Esophagus muscularis mucosa (tissue), 4 donors: Measurements from ENCODE around the gene CAMTA1. TPM values are rescaled to one million over a fixed set of nuclear protein-coding genes. Genes with fewer than 3 reads are reported as not detected.

ENCODE experiments used
- DNase-seq: peaks from one replicate; pipeline ENCODE4 v3.0.0-alpha.2; 2017; ENCODE audit errors: extremely low spot score
- H3K27ac ChIP-seq, 4 donors: fragments of 200-600 bp; sonication (generic); replicated peaks in 1 of 4; 1 replicate in 3 of 4; 2 replicates in 1 of 4; pipeline ENCODE4 v1.5.1; 2016 to 2019; ENCODE audit warnings: mild to moderate bottlenecking in 1 of 4
- H3K27me3 ChIP-seq, 4 donors: fragments of 200-600 bp; sonication (generic); one replicate each; pipeline versions ENCODE4 v1.5.1 to v1.6.0; 2016 to 2019
- H3K36me3 ChIP-seq, 4 donors: fragments of 200-600 bp; sonication (generic); one replicate each; pipeline ENCODE4 v1.5.1; 2016 to 2019
- H3K4me1 ChIP-seq, 4 donors: fragments of 200-600 bp; sonication (generic); one replicate each; pipeline ENCODE4 v1.5.1; 2016 to 2019
- H3K4me3 ChIP-seq, 4 donors: fragments of 200-600 bp; sonication (generic); 1 replicate in 2 of 4; 2 replicates in 2 of 4; pipeline ENCODE4 v1.5.1; 2016 to 2019; ENCODE audit warnings: mild to moderate bottlenecking in 4 of 4, moderate library complexity in 1 of 4
- H3K9me3 ChIP-seq, 4 donors: fragments of 200-600 bp; sonication (generic); 1 replicate in 3 of 4; 2 replicates in 1 of 4; pipeline ENCODE4 v1.5.1; 2016 to 2019
- EP300 ChIP-seq: sonication (generic); formaldehyde crosslinking; IDR thresholded peaks from one replicate; pipeline ENCODE4 v1.6.1; 2017; ENCODE audit warnings: antibody characterized with exemption
- POLR2A ChIP-seq: fragments of 450-650 bp; IDR thresholded peaks from one replicate; pipeline ENCODE4 v1.6.1; 2017; ENCODE audit warnings: antibody characterized with exemption, moderate library complexity, mild to moderate bottlenecking, low read depth
- POLR2AphosphoS5 ChIP-seq, 2 donors: sonication (generic); formaldehyde crosslinking; IDR thresholded peaks; one replicate each; pipeline ENCODE4 v1.6.1; 2017; ENCODE audit warnings: antibody characterized with exemption in 2 of 2
- WGBS: methylation state at CpG from one replicate; pipeline ENCODE4 v1.1.5; 2018; 5-methylcytosine and 5-hydroxymethylcytosine counted together
- intact Hi-C: fragments of 100-400 bp; cut with DNase I; formaldehyde crosslinking; loops from one replicate; pipeline ENCODE4 v1.15.1; 2023
- total RNA-seq, 4 donors: library from RNA; depleted of rRNA; stranded (reverse); fragments of >200 nt; gene quantifications; one replicate each; pipeline versions ENCODE4 v1.1.0 to v1.2.1, GENCODE V29; 2016
- TF ChIP-seq, protein P1 (sequence below), 3 experiments: fragments of 200-600 bp in 2 of 3; fragments of 450-650 bp in 1 of 3; sonication (generic) in 2 of 3; IDR thresholded peaks; one replicate each; pipeline ENCODE4 v1.5.1; 2017 to 2019; ENCODE audit warnings: antibody characterized with exemption in 3 of 3, mild to moderate bottlenecking in 2 of 3, moderate library complexity in 1 of 3

The CAMTA1 gene
- total RNA-seq, 4 donors from 2014 or later: 109 to 226 (median 139) TPM

DNA sequence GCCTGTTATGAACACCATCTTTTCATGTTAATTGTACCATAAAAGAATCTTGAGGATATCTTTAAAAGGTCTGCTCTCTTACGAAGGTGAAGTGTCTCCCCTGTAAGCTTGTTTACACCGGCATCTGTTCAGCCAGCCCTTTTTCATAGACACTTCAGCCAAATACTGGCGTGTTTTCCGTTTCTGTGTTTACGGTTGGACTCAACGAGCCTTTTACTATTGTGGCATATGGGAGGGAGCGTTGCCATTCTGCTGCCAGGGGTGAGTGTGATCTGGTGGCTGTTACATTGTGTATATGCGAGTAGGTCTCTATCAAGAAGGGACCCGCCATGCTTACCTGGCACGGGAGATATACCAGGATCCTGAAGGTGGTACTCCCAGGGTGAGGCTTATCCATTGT lies 433.8 kb downstream of the CAMTA1 start:
- Histone ChIP-seq H3K9me3 (peaks cover 0 to 4% (median 0%) of the 10 kb centered on the region in 4 donors), H3K36me3 (no peaks in the 10 kb centered on the region), H3K4me3 (no peak overlapping the region), H3K27me3 (peaks cover 0 to 21% (median 0%) of the 10 kb centered on the region in 4 donors), H3K27ac (no peak overlapping the region), H3K4me1 (no peaks in the 10 kb centered on the region)
- intact Hi-C loops: loop anchor here (10.0 kb wide), 1 partner anchor 504 kb away; no protein-coding TSS in a partner anchor
- TF ChIP-seq, protein P1, sequence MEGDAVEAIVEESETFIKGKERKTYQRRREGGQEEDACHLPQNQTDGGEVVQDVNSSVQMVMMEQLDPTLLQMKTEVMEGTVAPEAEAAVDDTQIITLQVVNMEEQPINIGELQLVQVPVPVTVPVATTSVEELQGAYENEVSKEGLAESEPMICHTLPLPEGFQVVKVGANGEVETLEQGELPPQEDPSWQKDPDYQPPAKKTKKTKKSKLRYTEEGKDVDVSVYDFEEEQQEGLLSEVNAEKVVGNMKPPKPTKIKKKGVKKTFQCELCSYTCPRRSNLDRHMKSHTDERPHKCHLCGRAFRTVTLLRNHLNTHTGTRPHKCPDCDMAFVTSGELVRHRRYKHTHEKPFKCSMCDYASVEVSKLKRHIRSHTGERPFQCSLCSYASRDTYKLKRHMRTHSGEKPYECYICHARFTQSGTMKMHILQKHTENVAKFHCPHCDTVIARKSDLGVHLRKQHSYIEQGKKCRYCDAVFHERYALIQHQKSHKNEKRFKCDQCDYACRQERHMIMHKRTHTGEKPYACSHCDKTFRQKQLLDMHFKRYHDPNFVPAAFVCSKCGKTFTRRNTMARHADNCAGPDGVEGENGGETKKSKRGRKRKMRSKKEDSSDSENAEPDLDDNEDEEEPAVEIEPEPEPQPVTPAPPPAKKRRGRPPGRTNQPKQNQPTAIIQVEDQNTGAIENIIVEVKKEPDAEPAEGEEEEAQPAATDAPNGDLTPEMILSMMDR (IDR thresholded peaks at IDR 0.05): no peak
- TF ChIP-seq EP300 (no peak), POLR2AphosphoS5 (IDR thresholded peaks at IDR 0.05) (no peak), POLR2A (no peak)
- 79% methylated on average over 9 of the region's 10 CpGs for WGBS
- no peak for DNase-seq

DNA sequence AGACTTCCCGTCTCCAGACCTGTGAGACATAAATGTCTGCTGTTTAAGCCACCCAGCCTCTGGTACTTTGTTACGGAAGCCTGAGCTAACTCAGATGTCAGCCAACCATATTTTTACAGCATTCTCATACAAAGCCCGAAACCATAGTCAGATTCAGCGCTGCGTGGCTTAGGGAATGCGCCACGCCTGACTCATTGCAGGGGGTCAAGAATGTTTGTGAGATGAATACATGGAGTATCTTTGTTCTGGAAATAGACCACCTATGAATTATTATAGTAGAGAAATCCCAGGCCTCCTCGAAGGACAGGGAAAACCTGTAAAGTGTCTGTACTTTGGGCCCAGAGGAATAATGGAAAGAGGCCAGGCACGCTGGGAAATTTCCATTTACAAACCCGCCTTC lies 434.8 kb downstream of the CAMTA1 start:
- TF ChIP-seq POLR2A: no peak
- TF ChIP-seq EP300: no peak
- TF ChIP-seq POLR2AphosphoS5 (IDR thresholded peaks at IDR 0.05): no peak
- TF ChIP-seq, protein P1 (IDR thresholded peaks at IDR 0.05): no peak
- H3K36me3 ChIP-seq: no peaks in the 10 kb centered on the region
- intact Hi-C loops: loop anchor here (10.0 kb wide), 1 partner anchor 425 kb away; no protein-coding TSS in a partner anchor
- DNase-seq: peak; percentile 62
- no peak overlapping the region for H3K27ac ChIP-seq
- H3K4me1 ChIP-seq: no peaks in the 10 kb centered on the region
- WGBS: 82% methylated on average over 10 of the region's 10 CpGs
- H3K9me3 ChIP-seq: peaks cover 0 to 4% (median 0%) of the 10 kb centered on the region in 4 donors
- H3K27me3 ChIP-seq: peaks cover 0 to 14% (median 0%) of the 10 kb centered on the region in 4 donors
- H3K4me3 ChIP-seq: no peak overlapping the region

DNA sequence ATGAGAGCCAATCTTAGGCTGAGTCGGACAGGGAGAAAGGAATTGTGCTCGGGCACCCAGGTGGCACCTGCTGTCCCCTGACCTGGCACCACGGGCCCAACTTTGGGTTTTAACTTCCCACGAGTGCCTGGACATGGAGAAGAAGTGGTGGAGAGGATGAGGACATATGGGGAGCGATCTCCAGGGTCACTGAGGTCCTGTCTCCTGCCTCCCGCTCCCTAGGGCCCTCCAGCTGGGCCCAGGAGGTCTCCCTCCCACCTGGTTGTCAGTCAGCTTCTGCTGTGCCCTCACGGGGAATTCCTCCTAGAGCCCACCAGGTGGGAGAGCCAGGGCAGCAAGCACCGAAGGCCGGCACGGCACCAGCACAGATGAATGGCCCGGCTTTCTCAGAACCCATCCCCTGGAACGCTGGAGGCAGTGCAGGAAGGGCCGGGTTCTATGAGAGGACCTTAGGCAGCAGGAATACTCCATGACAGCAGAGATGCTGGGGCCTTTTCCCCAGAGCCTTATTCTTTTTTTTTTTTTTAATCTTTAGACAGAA lies 435.5 kb downstream of the CAMTA1 start:
- 88% methylated on average over 13 of the region's 13 CpGs for WGBS
- intact Hi-C loops: loop anchor here (10.0 kb wide), 1 partner anchor 424 kb away; no protein-coding TSS in a partner anchor
- Histone ChIP-seq H3K9me3 (peaks cover 0 to 4% (median 0%) of the 10 kb centered on the region in 4 donors), H3K4me1 (no peaks in the 10 kb centered on the region), H3K36me3 (no peaks in the 10 kb centered on the region), H3K27me3 (peaks cover 0 to 7% (median 0%) of the 10 kb centered on the region in 4 donors), H3K27ac (no peak overlapping the region), H3K4me3 (no peak overlapping the region)
- no peak for TF ChIP-seq POLR2AphosphoS5 (IDR thresholded peaks at IDR 0.05)
- TF ChIP-seq, protein P1 (IDR thresholded peaks at IDR 0.05): no peak
- TF ChIP-seq EP300: no peak
- TF ChIP-seq POLR2A: no peak
- peak; percentile 75 for DNase-seq

DNA sequence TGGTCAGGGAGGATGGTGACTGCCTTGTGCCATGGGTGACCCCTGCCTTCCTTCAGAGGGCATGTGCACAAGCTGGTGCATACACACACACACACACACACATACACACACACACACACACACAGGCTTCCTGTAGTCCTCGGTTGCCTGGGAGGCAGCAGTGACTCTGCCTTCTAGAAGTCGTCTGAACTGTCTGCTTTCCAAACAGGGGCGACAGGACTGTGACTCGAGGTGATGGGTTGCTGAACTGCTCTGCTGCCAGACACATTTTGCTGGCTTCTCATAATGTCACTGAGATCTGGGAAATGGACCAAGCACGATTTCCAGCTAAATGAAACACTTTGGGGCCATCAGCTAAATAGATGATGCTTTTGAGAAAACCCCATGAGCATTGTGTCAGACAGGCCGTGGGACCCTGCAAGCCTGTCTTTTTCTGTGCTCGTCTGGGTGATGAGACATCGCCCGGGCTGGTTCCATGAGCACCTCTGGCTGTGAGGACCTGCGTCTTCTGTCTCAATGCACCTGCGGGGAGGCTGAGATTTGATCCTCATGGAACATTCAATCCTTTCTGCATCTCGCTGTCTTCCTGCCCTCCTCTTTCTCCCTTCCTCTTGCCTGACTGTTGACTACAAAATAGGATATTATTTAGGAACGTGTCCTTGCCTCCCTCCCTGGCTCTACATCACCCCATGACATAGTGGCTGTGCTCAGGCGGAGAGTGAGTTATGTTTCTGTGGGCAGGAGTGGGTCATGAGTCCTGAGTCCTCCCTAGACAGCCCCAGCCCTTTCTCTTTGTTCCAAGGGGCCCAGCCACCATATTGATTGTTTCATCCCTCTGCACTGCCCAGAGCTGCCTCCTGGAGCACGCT lies 436.8 kb downstream of the CAMTA1 start:
- intact Hi-C loops: loop anchor here (10.0 kb wide), 1 partner anchor 423 kb away; no protein-coding TSS in a partner anchor
- DNase-seq: peak; percentile 85
- TF ChIP-seq POLR2AphosphoS5 (IDR thresholded peaks at IDR 0.05) (no peak), EP300 (no peak), POLR2A (no peak)
- TF ChIP-seq, protein P1 (IDR thresholded peaks at IDR 0.05): no peak
- 80% methylated on average over 14 of the region's 15 CpGs for WGBS
- Histone ChIP-seq H3K4me1 (no peaks in the 10 kb centered on the region), H3K27me3 (no peaks in the 10 kb centered on the region), H3K36me3 (no peaks in the 10 kb centered on the region), H3K27ac (no peak overlapping the region), H3K4me3 (no peak overlapping the region), H3K9me3 (peaks cover 0 to 4% (median 0%) of the 10 kb centered on the region in 4 donors)
